GM13977 (cell line): ENCODE measurements around the gene NCOA7.
"Not testable (repeated sequence)": the region's sequence is repeated elsewhere in the genome, so short reads cannot be mapped to it uniquely, and the experiment has no call there.

Source experiments
- DNase-seq: peaks from one replicate; pipeline ENCODE4 v3.0.0; 2012; ENCODE audit warnings: low spot score
- CTCF ChIP-seq: IDR thresholded peaks from 2 replicates; pipeline ENCODE4 v1.5.1; 2012; ENCODE audit warnings: mild to moderate bottlenecking, control low read depth; ENCODE audit not compliant: insufficient read depth; ENCODE audit errors: extremely low read depth, missing control alignments
- in situ Hi-C: fragments of 300-500 bp; cut with MboI; formaldehyde crosslinking; loops from one replicate; pipeline ENCODE4 v1.12.0; 2022; ENCODE audit warnings: low sequenced_read_pairs, low pct_unique_long_range_greater_than_20kb, mixed read lengths, inconsistent platforms; ENCODE audit not compliant: unreplicated experiment

The NCOA7 gene

GRCh38 chr6:125970760-125971159 is 180.0 kb downstream of the NCOA7 start:
- no peak for TF ChIP-seq CTCF
- DNase-seq: no peak
- in situ Hi-C loops: loop anchor here (10.0 to 25.0 kb wide), 2 partner anchors 186 to 658 kb away; partner anchors contain the start of gene HDDC2

- in situ Hi-C loops: loop anchor here (10.0 to 25.0 kb wide), 2 partner anchors 188 to 660 kb away; partner anchors contain the start of gene HDDC2
- not testable (repeated sequence) for DNase-seq
Measured at GRCh38 chr6:125972478-125972877, 181.7 kb downstream of the NCOA7 start.

GRCh38 chr6:125974214-125974866 is 183.6 kb downstream of the NCOA7 start:
- no peak for DNase-seq
- peak; percentile 52 for TF ChIP-seq CTCF
- in situ Hi-C loops: loop anchor here (10.0 to 25.0 kb wide), 2 partner anchors 190 to 662 kb away; partner anchors contain the start of gene HDDC2

GRCh38 chr6:125979101-125979500 is 188.3 kb downstream of the NCOA7 start:
- no peak for DNase-seq
- in situ Hi-C loops: loop anchor here (10.0 to 25.0 kb wide), 2 partner anchors 194 to 1158 kb away; no protein-coding TSS in a partner anchor
- no peak for TF ChIP-seq CTCF
